Measurements from ENCODE around the gene LYZ. TPM values are rescaled to one million over a fixed set of nuclear protein-coding genes. Genes with fewer than 3 reads are reported as not detected.

LYZ gene
- total RNA-seq, 1 donor from 2014 or later = 4.5 TPM

DNA sequence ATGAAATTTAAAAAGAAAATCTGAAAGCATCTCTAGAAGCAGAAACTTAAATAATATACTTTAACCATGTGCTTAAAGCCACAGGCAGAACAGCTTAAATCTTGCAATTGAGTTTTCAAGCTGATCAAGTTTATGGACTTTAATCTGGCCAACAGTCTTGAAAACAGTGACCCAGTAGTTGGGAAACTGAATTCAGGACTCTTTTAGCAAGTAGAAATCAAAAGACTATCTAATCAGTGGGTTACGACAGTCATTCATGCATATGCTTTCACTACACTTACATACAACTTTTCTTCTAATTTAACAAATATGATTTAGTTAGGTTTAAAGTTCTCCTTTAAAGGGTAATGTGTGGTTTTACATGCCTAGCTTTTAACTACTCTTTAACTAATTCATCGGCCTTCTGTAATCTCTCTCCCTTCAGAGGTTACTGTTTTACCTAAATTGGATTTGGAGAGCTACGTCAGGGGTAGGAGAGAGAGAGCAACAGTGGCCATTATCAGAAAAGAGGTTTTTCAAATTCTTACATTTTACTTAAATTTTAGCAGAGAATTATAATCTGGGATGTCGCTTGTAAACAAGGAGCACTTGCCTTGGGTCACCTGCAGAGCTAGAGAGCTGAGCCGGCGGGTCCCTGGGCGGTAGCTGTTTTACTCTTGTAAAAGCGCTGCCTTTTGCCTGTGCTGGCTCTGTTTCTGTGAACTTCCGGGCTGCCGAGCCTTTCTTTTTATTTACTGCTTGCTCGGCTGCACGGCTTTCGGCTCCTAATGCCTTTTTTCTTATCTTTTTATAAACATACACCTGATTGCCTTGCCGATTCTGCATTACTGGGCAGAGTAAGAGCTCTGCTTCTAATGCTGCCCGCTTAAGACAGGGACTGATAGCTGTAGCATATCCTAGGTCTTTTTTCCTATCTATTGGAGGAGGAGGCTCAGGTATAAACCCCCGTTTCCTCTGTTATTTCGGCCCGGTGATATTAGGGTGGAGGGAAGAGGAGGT is 17.4 kb upstream of the LYZ start:
- DNase-seq (ENCODE audit: low spot score in 2 of 2) = peak in 1 of 2 donors; percentile 66
- no peak overlapping the region for H3K27ac ChIP-seq
- peak overlapping the region; percentile 56 to 59 for H3K4me3 ChIP-seq
- TF ChIP-seq, protein P1, sequence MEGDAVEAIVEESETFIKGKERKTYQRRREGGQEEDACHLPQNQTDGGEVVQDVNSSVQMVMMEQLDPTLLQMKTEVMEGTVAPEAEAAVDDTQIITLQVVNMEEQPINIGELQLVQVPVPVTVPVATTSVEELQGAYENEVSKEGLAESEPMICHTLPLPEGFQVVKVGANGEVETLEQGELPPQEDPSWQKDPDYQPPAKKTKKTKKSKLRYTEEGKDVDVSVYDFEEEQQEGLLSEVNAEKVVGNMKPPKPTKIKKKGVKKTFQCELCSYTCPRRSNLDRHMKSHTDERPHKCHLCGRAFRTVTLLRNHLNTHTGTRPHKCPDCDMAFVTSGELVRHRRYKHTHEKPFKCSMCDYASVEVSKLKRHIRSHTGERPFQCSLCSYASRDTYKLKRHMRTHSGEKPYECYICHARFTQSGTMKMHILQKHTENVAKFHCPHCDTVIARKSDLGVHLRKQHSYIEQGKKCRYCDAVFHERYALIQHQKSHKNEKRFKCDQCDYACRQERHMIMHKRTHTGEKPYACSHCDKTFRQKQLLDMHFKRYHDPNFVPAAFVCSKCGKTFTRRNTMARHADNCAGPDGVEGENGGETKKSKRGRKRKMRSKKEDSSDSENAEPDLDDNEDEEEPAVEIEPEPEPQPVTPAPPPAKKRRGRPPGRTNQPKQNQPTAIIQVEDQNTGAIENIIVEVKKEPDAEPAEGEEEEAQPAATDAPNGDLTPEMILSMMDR (IDR thresholded peaks at IDR 0.05) = no peak
- H3K36me3 ChIP-seq = no peaks in the 10 kb centered on the region
- H3K4me1 ChIP-seq = no peaks in the 10 kb centered on the region
- no peaks in the 10 kb centered on the region for H3K27me3 ChIP-seq
- H3K9me3 ChIP-seq = no peaks in the 10 kb centered on the region
- intact Hi-C loops (cut with DNase I) = no loop called here

DNA sequence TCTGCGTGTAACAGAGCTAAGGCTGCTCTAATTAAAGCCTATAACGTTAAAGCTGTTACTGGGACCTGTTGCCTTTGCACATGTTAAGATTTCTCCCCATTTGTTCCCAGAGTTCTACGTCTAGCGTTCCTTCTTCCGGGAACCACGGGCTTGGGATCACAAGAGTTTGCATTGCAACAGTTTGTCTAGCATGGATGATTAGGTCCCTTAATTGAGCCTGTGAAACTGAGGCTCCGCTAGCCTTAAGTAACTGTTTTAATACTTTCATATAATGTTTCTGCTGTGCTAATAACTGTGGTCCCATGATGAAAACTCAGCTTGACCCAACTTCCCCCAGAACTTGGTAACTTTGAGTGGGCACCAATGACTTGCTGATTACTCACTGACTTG is 16.7 kb upstream of the LYZ start:
- Histone ChIP-seq H3K9me3 (no peaks in the 10 kb centered on the region), H3K27ac (no peak overlapping the region), H3K4me1 (no peaks in the 10 kb centered on the region), H3K36me3 (no peaks in the 10 kb centered on the region), H3K4me3 (peak overlapping the region; percentile 56 to 59), H3K27me3 (no peaks in the 10 kb centered on the region)
- TF ChIP-seq, protein P1 (IDR thresholded peaks at IDR 0.05) = no peak
- no peak for DNase-seq (ENCODE audit: low spot score in 2 of 2)
- intact Hi-C loops (cut with DNase I) = no loop called here

DNA sequence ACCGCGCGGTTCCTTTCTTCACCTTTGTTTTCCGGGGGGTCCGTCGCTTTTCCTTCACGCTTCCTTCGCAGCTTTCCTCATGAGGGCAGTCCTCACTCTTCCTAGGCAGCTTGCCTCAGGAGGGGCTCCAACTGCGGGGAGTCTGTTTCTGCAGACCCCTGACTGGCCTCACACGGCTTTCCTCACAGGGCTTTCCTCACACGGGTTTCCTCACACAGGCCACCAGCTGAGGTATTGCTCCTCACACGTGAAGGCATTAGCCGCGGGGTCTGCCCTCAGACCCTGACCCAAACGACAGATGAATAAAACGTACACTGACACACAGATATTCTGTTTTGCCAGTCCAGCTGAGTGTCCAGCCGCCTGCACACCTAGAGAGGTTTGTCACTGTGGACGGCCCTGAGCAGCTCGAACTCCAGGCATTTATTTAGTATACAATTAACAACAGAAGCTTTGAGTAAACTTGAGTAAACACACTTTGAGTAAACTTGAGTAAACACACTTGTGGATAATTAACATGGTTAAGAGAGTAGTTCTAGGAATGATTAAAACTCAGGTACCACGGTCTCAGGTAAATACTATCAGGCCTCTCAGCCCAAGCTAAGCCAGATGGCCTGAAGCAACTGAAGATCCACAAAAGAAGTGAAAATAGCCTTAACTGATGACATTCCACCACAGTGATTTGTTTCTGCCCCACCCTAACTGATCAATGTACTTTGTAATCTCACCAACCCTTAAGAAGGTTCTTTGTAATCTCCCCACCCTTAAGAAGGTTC is 16.1 kb upstream of the LYZ start:
- TF ChIP-seq, protein P1 (IDR thresholded peaks at IDR 0.05) = no peak
- Histone ChIP-seq H3K27me3 (no peaks in the 10 kb centered on the region), H3K27ac (no peak overlapping the region), H3K9me3 (no peaks in the 10 kb centered on the region), H3K4me1 (no peaks in the 10 kb centered on the region), H3K36me3 (no peaks in the 10 kb centered on the region), H3K4me3 (peak overlapping the region in 1 of 2 donors; percentile 56)
- no peak for DNase-seq (ENCODE audit: low spot score in 2 of 2)
- intact Hi-C loops (cut with DNase I) = no loop called here

DNA sequence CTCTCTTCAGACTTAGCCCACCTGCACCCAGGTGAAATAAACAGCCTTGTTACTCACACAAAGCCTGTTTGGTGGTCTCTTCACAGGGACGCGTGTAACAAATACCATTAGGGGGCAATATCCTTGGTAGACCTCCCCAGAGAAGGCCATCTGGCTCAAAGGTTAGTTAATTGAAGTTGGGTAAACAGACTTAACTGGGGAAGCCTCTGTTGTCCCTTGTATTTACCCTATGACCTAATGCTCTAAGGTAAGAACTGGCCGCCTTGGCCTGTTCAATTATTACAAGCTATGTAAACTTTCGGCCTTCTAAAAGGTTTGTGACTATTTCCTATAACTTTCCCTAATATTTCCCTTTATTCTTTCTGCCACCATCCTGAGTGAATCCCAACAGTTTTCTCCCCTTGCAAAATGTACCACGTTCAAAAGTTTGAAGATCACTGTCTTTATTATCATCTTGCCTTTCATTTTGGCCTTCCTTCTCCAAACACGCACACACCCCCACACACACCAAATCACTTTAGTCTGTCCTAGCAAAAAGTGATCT is 15.3 kb upstream of the LYZ start:
- H3K27ac ChIP-seq = no peak overlapping the region
- H3K4me3 ChIP-seq = no peak overlapping the region
- no peaks in the 10 kb centered on the region for H3K27me3 ChIP-seq
- no peaks in the 10 kb centered on the region for H3K9me3 ChIP-seq
- intact Hi-C loops (cut with DNase I) = no loop called here
- TF ChIP-seq, protein P1 (IDR thresholded peaks at IDR 0.05) = no peak
- H3K36me3 ChIP-seq = no peaks in the 10 kb centered on the region
- no peaks in the 10 kb centered on the region for H3K4me1 ChIP-seq
- no peak for DNase-seq (ENCODE audit: low spot score in 2 of 2)

DNA sequence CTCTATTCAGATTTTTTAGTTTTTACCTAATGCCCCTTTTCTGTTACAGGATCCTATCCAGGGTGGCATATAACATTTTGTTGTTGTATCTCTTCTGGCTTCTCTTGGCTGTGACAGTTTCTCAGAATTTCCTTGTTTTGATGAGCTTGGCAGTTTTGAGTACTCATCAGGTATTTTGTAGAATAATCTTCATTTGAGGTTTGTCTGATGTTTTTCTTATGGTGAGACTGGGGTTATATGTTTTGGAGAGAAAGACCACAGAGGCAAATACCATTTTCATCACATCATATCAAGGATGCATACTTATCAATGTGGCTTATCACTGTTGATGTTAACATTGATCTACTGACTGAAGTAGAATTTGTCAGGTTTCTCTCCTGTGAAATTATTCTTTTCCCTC is 14.0 kb upstream of the LYZ start:
- no peaks in the 10 kb centered on the region for H3K27me3 ChIP-seq
- intact Hi-C loops (cut with DNase I) = no loop called here
- H3K9me3 ChIP-seq = no peaks in the 10 kb centered on the region

More for the DNA sequence above, 14.0 kb upstream of the LYZ start:
- H3K27ac ChIP-seq = no peak overlapping the region
- no peak overlapping the region for H3K4me3 ChIP-seq
- no peaks in the 10 kb centered on the region for H3K4me1 ChIP-seq
- TF ChIP-seq, protein P1 (IDR thresholded peaks at IDR 0.05) = no peak
- DNase-seq (ENCODE audit: low spot score in 2 of 2) = no peak
- H3K36me3 ChIP-seq = no peaks in the 10 kb centered on the region

All from ascending aorta (tissue), 2 donors.